Metanephros (tissue), 2 donors: Measurements from ENCODE around the gene HTR1D. TPM values are rescaled to one million over a fixed set of nuclear protein-coding genes. Genes with fewer than 3 reads are reported as not detected.

ENCODE experiments used
- small RNA-seq: library from RNA; depleted of rRNA; stranded (forward); fragments of <200 nt; gene quantifications from one replicate; pipeline ENCODE3, GENCODE V24; 2014; ENCODE audit warnings: low replicate concordance
- total RNA-seq: library from RNA; depleted of rRNA; stranded (reverse); fragments of >200 nt; gene quantifications from one replicate; pipeline ENCODE4 v1.2.3, GENCODE V29; 2014

The HTR1D gene
- 0.12 TPM for total RNA-seq

GRCh38 chr1:23217421-23218115 is at the start of gene HTR1D:
TSS of gene HTR1D (minus strand) at chr1:23217502. CDS start at chr1:23194219, 23,283 bp downstream.

GRCh38 chr1:23168445-23169194 is 48.7 kb downstream of the HTR1D start, which contains the start of gene LUZP1:
TSS of gene LUZP1 (minus strand) at chr1:23168856.

Small RNA genes lying within 50 kb of the gene (small RNA-seq; reads per million reads assigned to genes)
- gene RNU6-135P (not detected), gene RNU6-514P (not detected)

Other genes with a start within 250 kb of the HTR1D start
- gene LACTBL1, start 244.6 kb downstream of the HTR1D start, total RNA-seq: not detected
- not detected for gene TEX46, start 201.7 kb downstream of the HTR1D start, total RNA-seq
- 114 TPM for gene KDM1A, start 198.0 kb downstream of the HTR1D start, total RNA-seq
- gene LUZP1, start 48.6 kb downstream of the HTR1D start, total RNA-seq: 24.3 TPM
- gene HNRNPR, start 126.8 kb upstream of the HTR1D start, total RNA-seq: 111 TPM
- gene ZNF436, start 152.3 kb upstream of the HTR1D start, total RNA-seq: 28.6 TPM
- 75.4 TPM for gene TCEA3, start 207.2 kb upstream of the HTR1D start, total RNA-seq